Activated T-cell treated with anti-CD3 and anti-CD28 coated beads for 4 hours (primary cell): Measurements from ENCODE around the gene VMP1.
"Not testable (repeated sequence)": the region's sequence is repeated elsewhere in the genome, so short reads cannot be mapped to it uniquely, and the experiment has no call there.

Source experiments
- DNase-seq: peaks from one replicate; pipeline ENCODE4 v3.0.0-alpha.2; 2020

Gene VMP1

DNA sequence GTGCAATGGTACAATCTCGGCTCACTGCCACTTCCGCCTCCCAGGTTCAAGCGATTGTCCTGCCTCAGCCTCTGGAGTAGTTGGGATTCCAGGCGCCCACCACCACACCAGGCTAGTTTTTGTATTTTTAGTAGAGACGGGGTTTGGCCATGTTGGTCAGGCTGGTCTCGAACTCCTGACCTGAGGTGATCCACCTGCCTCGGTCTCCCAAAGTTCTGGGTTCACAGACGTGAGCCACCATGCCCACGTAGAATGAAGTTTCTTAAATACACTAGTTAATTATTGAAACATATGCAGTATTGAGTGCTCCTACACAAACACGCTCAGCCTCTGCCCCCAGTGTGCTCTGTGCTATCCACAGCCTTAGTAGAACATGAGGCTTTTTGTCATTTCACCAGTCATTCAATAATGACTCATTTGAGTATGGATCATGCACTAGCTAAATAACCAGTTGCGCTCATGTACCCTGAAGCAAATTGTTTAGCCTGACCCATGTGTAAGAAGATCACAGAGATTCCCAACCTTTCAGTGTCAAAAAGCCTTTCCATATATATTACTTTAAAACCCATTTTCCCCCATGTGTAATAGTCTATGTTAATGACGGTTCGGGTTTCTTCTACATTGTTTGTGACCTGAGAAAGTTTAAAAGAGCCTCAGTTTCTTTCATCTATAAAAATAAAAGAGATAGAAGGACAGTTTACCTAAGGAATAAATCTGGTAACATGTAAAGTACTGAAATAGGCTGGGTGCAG is 135.6 kb downstream of the VMP1 start:
- DNase-seq: peak; percentile 72

DNA sequence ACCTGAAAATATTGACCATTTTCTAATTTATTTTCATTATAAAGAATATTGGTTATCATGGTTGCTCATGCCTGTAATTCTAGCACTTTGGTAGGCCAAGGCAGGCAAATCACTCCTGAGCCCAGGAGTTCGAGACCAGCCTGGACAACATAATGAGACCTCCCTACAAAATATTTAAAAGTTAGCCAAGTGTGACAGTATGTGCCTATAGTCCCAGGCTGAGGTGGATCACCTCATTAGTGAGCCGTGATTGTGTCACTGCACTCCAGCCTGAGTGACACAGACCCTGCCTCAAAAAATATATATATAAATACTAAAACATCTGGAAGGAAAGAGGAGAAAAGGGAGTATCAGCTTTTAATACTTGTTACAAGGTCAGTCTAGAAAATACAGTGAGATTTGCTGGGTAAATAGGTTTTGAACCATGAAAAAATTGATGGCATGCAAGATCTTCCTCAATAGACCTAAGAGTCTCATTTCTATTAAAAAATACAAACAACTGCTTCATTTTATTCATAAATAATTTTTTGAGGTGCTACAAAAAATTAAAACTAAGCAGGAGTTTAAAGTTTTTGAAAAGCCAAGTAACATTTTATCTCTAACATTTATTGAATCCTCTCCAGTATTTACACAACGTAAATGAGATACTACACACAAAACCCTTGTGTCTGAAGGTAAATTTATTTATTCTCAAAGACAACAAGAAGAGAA is 137.6 kb downstream of the VMP1 start:
- no peak for DNase-seq

GRCh38 chr17:59845595-59846393 is 138.3 kb downstream of the VMP1 start:
- DNase-seq: no peak

- no peak for DNase-seq
These were observed 139.1 kb downstream of the VMP1 start for GRCh38 chr17:59846394-59847165.

DNA sequence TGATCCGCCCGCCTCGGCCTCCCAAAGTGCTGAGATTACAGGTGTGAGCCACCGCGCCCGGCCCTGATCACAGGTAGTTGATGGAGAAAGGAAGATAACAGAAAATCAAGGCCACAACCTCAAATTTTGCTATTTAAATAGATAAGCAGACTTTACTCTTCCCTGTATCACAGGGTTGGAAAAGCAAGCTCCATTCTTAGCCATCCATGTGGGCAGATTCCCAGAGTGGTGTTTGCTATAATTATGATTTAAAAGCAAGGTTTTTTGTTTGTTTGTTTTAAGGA is 140.9 kb downstream of the VMP1 start:
- no peak for DNase-seq

DNA sequence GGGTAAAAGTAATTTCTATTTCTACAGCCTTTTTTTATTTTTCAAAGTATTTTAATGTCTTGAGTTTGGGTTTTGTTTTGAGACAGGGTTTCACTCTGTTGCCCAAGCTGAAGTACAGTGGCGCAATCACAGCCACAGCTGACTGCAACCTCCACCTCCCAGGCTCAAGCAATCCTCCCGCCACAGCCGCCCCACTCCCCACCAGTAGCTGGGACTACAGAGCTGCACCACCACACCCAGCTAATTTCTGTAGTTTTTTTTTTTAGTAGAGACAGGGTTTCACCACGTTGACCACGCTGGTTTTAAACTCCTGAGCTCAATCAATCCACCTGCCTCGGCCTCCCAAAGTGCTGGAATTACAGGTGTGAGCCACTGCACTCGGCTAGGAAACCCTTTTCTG is 141.3 kb downstream of the VMP1 start:
- DNase-seq: no peak

GRCh38 chr17:59850311-59850710 is 142.9 kb downstream of the VMP1 start:
- DNase-seq: not testable (repeated sequence)

GRCh38 chr17:59851439-59852375 is 144.3 kb downstream of the VMP1 start:
- DNase-seq: no peak

GRCh38 chr17:59852847-59853167 is 145.4 kb downstream of the VMP1 start:
- DNase-seq: not testable (repeated sequence)

DNA sequence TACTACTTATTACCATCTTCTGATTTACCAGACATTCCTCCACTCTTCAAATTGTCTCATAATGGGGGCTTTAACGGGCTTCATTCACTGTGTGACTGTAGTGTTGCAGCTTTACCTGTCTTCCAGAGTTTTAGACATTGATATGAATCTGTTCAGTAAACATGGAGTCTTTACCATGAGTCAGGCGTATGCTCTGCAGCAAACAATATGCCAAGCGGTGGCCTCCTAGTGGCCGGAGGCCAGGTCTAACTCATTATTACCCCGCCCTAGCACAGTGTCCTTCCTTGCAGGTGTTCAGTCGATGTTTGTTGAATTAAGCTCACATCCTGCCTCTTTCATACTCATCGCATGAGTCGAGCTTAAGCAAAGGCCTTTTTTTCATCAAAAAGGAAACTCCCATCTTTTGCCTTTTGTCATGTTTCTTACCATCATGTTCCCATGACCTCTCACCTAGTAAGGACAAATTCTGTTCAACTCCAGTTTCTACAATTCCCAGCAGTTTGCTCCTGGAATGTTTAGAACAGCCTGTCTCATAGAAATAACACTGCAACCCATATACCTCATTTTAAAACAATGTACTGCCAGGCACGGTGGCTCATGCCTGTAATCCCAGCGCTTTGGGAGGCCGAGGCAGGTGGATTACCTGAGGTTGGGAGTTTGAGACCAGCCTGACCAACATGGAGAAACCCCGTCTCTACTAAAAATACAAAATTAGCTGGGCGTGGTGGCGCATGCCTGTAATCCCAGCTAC is 145.9 kb downstream of the VMP1 start:
- peak; percentile 41 for DNase-seq

DNA sequence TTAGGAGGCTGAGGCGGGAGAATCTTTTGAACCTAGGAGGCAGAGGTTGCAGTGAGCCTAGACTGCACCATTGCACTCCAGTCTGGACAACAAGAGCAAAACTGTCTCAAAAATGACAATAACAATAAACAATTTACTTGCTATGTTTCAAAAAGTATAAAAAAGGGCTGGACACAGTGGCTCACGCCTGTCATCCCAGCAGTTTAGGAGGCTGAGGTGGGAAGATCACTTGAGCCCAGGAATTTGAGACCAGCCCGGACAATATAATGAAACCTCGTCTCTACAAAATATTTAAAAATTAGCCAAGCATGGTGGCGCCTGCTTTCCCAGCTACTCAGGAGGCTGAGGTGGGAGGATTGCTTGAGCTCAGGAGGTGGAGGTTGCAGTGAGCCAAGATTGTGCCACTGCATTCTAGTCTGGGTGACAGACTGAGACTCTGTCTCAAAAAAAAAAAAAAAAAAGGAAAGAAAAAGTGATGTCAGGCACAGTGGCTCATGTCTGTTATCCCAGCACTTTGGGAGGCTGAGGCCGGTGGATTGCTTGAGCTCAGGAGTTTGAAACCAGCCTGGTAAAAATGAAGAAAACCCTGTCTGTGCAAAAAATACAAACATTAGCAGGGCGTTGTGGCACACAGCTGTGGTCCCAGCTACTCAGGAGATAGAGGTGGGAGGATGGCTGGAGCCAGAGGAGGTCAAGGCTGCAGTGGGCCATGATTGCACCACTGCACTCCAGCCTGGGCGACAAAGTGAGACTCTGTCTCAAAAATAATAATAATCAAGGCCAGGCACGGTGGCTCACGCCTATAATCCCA is 146.7 kb downstream of the VMP1 start:
- not testable (repeated sequence) for DNase-seq

GRCh38 chr17:59856859-59857794 is 149.7 kb downstream of the VMP1 start:
- DNase-seq: no peak

DNA sequence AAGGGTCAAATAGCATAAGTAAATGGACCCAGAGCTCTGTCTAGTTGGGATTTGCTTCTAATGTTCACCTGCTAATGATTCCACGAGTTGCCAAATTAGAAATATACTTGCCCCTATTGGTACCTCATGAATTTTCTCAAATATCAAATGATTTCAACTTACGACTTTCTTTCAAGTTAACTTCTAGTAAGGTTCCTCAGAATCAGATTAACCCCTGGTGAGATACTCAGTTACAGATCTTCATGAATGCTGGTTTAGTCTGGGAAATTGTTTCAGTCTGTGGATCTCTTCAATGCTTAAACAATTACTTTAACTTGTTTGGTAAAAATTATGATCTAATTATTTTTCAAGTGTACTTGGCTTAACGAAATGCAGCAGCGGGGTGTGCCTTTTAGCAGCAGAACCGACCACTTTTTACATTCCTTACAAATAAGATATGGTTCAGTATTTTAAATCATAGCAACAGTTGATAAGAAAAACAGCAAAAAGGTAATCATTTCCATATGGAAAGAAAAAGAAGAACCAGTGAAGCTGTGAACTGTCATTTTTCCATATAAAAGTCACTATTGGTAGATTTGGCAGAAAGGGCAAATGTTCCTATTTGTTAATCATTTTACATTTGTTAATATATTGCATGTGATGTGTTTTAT is 150.8 kb downstream of the VMP1 start:
- DNase-seq: no peak

DNA sequence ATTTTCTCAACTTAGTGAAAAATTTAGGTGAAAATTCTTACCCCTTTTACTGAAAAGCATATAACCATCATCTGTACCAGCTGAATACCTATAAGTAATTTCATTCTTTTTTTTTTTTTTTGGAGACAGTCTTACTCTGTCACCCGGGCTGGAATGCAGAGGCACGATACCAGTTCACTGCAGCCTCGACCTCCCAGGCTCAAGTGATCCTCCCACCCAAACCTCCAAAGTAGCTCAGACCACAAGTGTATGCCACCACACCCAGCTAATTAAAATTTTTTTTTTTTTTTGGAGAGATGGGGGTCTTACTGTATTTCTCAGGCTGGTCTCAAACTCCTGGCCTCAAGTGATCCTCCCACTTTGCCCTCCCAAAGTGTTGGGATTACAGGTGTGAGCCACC is 151.5 kb downstream of the VMP1 start:
- no peak for DNase-seq

DNA sequence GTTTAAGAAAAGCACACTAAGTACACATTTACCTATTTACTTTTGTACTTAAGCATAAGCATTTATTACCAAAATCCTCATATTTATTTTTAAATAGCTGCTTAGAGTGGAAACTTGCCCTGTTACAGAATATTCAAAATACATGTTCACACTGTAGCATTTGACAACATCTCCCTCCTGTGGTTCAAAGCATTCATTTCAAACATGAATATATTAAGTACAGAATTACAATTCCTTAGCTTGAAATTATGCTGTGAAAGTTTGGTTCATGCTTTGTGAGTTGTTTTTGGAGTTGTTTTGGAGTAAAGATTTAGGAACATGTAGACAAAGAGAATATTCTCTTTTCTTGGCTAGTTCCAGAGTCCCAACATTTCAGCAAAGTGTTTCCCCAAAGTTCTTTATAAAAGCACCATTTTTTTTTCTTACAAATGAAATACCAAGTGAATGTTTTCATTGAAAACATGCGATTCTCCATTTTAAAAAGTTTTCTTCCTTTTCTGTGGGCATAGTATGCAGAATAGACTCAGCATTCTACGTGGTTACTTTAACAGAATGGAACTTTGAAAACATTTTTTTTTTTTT is 152.1 kb downstream of the VMP1 start:
- no peak for DNase-seq

GRCh38 chr17:59863616-59864015 is 156.2 kb downstream of the VMP1 start:
- no peak for DNase-seq

GRCh38 chr17:59869941-59870218 is 162.4 kb downstream of the VMP1 start:
- no peak for DNase-seq

DNA sequence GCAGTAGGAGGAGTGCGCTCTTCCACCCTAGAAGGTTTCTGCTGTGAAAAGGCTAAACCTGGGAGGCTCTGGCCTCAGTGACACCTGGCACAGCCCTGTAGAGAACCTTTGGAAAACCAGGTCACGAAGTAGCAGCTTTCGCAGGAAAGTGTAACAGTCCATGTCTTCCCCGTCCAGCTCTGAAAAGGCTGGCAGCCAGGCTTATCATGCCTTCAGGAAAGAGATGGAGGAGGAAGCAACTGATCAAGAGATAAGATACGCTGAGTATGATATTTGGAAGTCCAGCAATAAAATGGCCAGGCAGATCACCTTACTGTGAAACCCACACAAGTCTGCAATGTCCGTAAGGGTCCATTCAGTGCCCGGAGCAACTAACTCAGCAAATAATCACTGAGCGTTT is 163.0 kb downstream of the VMP1 start:
- DNase-seq: no peak

DNA sequence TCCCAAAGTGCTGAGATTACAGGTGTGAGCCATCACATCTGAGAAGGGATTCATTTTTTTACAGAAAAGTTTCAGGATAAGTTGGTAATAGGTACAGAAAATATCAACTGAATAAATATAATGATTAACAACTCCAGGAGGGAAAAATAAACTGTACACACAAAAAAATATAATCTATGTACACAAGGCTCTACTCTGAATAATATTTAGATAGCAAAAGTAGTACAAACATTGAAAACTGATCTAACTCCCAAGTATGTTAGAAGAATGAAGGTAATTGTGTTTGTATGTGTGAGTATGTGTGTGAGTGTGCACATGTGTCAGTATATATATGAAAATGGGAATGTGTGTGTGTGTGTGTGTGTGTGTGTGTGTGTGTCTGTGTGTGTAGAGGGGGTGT is 164.9 kb downstream of the VMP1 start:
- no peak for DNase-seq
